HG02981 (cell line): ENCODE data around the gene PLAU.
"Not testable (repeated sequence)": the region's sequence is repeated elsewhere in the genome, so short reads cannot be mapped to it uniquely, and the experiment has no call there.

Experiments
- ATAC-seq: cut with Tn5 transposase; IDR thresholded peaks from one replicate; pipeline ENCODE4 v1.9.1; 2021; ENCODE audit warnings: mild to moderate bottlenecking, moderate library complexity; ENCODE audit not compliant: unreplicated experiment

PLAU gene

GRCh38 chr10:73876566-73876965 is 34.4 kb upstream of the PLAU start:
- no peak for ATAC-seq

- ATAC-seq = no peak
Measured at GRCh38 chr10:73876971-73877370, 34.0 kb upstream of the PLAU start.

GRCh38 chr10:73877533-73878160 is 33.3 kb upstream of the PLAU start:
- no peak for ATAC-seq

GRCh38 chr10:73878365-73878764 is 32.6 kb upstream of the PLAU start:
- ATAC-seq = no peak

GRCh38 chr10:73879296-73880173 is 31.4 kb upstream of the PLAU start:
- peak; percentile 87 for ATAC-seq

- no peak for ATAC-seq
Measured at GRCh38 chr10:73881221-73881919, 29.6 kb upstream of the PLAU start.

GRCh38 chr10:73884017-73884416 is 26.9 kb upstream of the PLAU start:
- no peak for ATAC-seq

- ATAC-seq = no peak
Measured at GRCh38 chr10:73886085-73886529, 24.8 kb upstream of the PLAU start.

GRCh38 chr10:73886661-73887293 is 24.2 kb upstream of the PLAU start:
- no peak for ATAC-seq

- no peak for ATAC-seq
Measured at GRCh38 chr10:73887294-73888039, 23.5 kb upstream of the PLAU start.

- ATAC-seq = no peak
Measured at GRCh38 chr10:73888514-73888913, 22.4 kb upstream of the PLAU start.

- no peak for ATAC-seq
Measured at GRCh38 chr10:73889014-73889413, 21.9 kb upstream of the PLAU start.

- not testable (repeated sequence) for ATAC-seq
Measured at GRCh38 chr10:73889416-73889815, 21.5 kb upstream of the PLAU start.

- ATAC-seq = no peak
Measured at GRCh38 chr10:73890261-73890660, 20.7 kb upstream of the PLAU start.

GRCh38 chr10:73890830-73891229 is 20.1 kb upstream of the PLAU start:
- not testable (repeated sequence) for ATAC-seq

- no peak for ATAC-seq
Measured at GRCh38 chr10:73891540-73891939, 19.4 kb upstream of the PLAU start.

- no peak for ATAC-seq
Measured at GRCh38 chr10:73892310-73893030, 18.5 kb upstream of the PLAU start.

- no peak for ATAC-seq
Measured at GRCh38 chr10:73893426-73893825, 17.5 kb upstream of the PLAU start.

GRCh38 chr10:73894245-73894971 is 16.5 kb upstream of the PLAU start:
- ATAC-seq = no peak
